Posterior vena cava (tissue), 2 donors: ENCODE measurements around the gene ANAPC10. TPM values are rescaled to one million over a fixed set of nuclear protein-coding genes. Genes with fewer than 3 reads are reported as not detected.
A peak's percentile ranks its signal among the peaks of the same experiment; 100 is the strongest.
"Not testable (repeated sequence)": the region's sequence is repeated elsewhere in the genome, so short reads cannot be mapped to it uniquely, and the experiment has no call there.

Source experiments
- DNase-seq: peaks from one replicate; pipeline ENCODE4 v3.0.0-alpha.2; 2020; ENCODE audit warnings: low spot score
- intact Hi-C, 2 donors: fragments of 100-400 bp; cut with DNase I; formaldehyde crosslinking; loops; one replicate each; pipeline versions ENCODE4 v1.14.1 to v1.14.2; 2022 to 2023
- long read RNA-seq, 2 donors: library from polyadenylated mRNA; unstranded; transcript quantifications; one replicate each; pipeline ENCODE4 v2.0.0, GENCODE V29; 2020 to 2021
- total RNA-seq, 2 donors: library from RNA; stranded (reverse); fragmentation: NEBNext Ultra II Directional; extraction: Animal tissue kit (Norgen Biotek cat#: 25700); gene quantifications; one replicate each; pipeline ENCODE4 v1.2.1, GENCODE V29; 2021
- donor health status: DM: yes; HTN: yes; CAD: no.
- donor health status: DM: yes; HTN: yes; CAD: no.

Gene ANAPC10, protein sequence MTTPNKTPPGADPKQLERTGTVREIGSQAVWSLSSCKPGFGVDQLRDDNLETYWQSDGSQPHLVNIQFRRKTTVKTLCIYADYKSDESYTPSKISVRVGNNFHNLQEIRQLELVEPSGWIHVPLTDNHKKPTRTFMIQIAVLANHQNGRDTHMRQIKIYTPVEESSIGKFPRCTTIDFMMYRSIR
- total RNA-seq, result 10 to 100 TPM; 16.6 to 18.6 TPM
- long read RNA-seq, donor 1, partial matches to known transcripts, result 0 of 3 reads
- long read RNA-seq, donor 1, other reads (novel, unspliced or antisense), result 3 of 3 reads
- long read RNA-seq, donor 2, transcript ANAPC10-209 (5 exons, 1,025 nt), result major isoform, 10 of 20 reads
- long read RNA-seq, donor 2, partial matches to known transcripts, result 0 of 20 reads
- long read RNA-seq, donor 2, other reads (novel, unspliced or antisense), result 6 of 20 reads

DNA sequence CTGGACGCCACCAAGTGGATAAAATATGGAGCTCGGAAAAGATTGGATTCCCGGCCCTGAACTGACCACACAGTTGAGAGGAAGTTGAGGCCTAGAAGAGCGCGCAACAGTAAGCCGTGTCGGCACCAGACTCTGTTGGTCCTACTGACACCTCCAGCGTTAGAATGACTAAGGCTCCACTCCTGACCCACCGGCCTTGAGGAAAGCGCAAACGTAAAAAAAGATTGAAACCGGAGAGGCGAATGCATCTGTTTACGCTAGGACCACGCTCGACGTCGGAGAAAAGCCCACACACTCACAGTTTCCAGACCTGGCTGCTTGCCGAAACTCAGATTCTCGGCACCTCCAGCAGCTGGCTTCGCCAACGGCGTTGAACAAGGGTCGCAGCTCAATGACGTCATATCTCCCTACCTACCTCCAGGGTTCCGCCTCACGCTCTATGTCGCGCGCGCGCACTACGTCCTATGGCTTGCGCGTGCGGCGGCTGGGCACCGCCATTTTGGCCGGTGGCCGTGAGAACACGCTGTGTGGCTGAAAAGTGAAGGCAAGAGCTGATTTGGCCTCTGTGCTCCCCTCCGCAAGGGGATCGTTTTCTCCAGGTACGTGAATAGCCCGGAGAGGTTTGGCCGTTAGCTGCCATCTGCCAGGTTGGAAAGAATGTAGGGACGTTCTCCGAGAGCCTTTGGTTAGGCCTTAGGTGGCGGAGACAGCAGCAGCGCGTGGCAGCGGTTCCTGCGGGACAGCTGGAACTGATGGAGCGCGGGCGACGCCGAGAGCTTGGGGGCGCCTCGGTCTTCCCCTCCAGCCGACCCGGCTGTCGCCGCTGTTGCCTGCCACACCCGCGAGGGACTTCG lies at the start of gene ANAPC10, which contains the start of gene ABCE1:
Gene ANAPC10 (minus strand): TSS at position 376 of the 854 bp plus-strand sequence. CDS start 2,097 bp downstream, outside the sequence.
Gene ABCE1 (plus strand): TSS at position 491 of the 854 bp plus-strand sequence. CDS start 6,102 bp downstream, outside the sequence.
- intact Hi-C loops, result no loop called here
- peak; percentile 98 for DNase-seq

DNA sequence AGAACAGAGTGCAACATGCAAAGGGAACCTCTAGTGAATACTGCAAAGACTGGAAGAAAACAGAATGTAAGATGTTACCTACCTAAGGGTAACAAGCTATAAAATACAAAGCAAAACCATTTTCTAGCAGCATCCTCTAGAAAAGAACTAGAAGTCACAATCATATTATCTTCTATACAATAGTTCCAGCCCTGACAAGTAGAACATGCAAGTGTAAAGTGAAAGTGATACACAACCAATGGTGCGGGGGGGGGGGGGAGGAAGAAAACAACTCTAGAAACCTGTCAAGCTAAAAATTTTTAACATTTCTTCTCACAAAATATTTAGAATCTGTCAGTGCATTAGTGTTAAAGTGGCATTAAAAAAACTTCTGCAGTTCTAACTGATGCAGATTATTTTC lies 38.2 kb upstream of the ANAPC10 start:
- not testable (repeated sequence) for DNase-seq
- intact Hi-C loops, result loop anchor here in 1 of 2 donors (10.0 kb wide), 1 partner anchor 961 kb away; no protein-coding TSS in a partner anchor

DNA sequence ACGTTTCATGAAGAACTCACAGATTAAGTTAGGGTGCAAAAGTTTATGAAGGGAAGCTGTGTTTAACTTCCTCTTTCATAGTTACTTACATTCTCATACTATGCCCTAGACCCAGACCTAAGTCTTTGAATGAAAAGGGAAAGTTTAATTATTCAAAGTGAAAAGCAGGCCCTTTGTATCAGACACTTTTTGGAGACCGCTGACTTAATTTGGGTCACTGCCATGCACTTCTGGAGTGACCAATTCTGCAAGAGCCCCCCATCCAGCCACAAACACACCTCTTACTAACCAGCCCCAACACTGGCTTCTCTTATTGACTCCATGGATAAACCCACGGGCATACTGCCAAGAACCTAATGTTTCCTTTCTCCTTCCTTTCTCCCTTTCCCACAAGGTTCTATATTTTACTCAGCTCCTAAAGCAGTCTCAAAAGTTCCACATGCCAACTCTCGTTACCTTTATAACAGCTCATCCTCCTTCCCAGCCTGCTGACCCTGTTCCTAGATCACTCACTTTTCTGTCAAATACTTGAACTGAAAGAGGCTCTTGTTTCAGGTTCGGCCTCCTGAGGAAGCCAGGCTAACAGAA lies 34.6 kb upstream of the ANAPC10 start:
- intact Hi-C loops, result loop anchor here in 1 of 2 donors (10.0 kb wide), 1 partner anchor 958 kb away; no protein-coding TSS in a partner anchor
- no peak for DNase-seq

DNA sequence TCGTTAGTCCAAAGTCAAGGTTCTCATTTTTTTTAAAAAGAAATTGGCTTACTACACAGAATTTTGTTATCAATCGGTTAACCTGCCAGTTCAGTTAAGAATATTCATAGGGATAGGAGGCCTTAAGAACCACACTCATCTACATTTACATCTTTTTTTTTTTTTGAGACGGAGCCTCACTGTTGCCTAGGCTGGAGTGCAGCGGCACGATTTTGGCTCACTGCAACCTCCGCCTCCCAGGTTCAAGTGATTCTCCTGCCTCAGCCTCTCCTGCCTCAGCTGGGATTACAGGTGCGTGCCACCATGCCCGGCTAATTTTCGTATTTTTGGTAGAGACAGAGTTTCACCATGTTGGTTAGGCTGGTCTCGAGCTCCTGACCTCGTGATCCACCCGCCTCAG lies 33.9 kb upstream of the ANAPC10 start:
- no peak for DNase-seq
- intact Hi-C loops, result loop anchor here in 1 of 2 donors (10.0 kb wide), 1 partner anchor 957 kb away; no protein-coding TSS in a partner anchor

DNA sequence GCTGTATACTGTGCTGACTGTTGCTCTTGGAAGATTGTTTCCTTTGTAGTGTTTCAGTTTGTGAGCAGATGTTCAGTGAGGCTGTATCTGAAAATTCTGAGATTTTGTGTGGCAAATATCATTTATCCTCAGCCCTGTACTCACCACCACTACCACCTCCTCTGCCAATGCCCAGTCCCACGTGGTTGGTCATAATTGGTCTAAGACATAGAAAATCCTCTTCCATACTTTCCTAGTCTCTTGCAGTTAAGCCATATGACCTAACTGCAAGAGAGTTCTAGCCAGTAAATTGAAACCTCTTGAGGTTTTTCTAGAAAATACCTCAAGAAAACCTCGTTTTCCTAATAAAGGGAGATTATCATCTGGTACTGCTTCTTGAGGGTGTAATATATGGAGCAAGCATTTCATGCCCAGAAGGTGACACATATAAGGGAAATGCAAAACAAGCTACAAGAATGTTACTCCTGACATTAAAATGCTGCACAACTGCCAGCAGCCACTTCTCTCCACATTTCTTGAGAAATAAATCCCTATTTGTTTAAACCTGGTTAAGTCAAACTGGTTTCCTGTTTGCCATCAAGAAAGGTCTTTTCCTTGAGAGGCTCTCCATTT lies 32.9 kb upstream of the ANAPC10 start:
- intact Hi-C loops, result loop anchor here in 1 of 2 donors (10.0 kb wide), 1 partner anchor 956 kb away; no protein-coding TSS in a partner anchor
- DNase-seq, result no peak

DNA sequence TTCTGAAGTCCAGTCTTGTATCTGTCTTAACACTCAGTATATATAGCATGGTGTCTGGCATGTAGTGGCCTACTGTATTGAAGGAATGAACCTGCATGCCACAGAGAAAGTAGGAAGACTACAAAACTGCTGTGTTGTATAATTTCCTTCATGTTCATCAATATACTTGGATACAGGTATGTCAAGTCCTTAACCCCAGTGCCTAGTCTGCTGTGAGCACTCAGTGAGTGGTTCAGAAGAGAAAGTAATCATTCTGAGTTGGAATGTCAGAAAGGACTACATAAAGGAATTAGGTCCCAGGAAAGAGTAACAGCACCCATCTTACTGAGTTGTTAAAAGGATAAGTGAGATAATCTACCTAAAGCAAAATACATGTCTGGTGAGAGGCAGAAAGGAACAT lies 32.1 kb upstream of the ANAPC10 start:
- no peak for DNase-seq
- intact Hi-C loops, result loop anchor here in 1 of 2 donors (10.0 kb wide), 1 partner anchor 955 kb away; no protein-coding TSS in a partner anchor

DNA sequence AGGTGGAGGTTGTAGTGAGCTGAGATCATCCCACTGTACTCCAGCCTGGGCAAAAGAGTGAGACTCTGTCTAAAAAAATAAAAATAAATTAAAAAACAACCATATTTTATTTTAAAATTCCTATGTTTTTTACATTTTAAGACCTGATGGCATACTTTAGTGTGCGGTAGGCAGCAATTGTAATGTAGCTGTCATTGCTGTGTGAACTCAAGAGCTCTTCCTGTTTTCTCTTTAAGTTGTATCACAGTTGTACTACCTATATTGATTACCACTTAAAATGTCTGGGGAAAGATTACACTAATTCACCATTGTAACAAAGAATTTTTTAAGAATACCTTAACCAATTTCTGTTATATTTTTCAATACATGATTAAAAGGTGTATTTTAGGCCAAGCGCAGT lies 27.4 kb upstream of the ANAPC10 start:
- intact Hi-C loops, result no loop called here
- DNase-seq, result no peak

DNA sequence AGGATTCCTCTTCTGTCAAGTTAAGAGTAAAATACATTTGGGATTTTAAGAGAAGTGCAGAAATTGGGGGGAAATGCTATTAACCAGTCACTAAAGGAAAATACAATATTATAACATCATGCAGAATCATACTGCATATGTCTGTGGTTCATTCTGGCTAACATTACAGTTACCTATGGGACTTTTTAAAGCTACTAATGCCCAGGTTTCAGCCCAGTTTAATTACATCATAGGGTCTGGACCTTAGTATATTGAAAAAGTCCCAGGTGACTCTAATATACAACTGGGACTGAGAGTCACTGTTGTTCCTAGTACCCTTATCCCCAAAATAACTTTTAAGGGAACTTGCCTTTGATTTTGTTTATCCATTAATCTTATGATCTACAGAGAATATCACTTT lies 10.1 kb upstream of the ANAPC10 start:
- intact Hi-C loops, result no loop called here
- no peak for DNase-seq

DNA sequence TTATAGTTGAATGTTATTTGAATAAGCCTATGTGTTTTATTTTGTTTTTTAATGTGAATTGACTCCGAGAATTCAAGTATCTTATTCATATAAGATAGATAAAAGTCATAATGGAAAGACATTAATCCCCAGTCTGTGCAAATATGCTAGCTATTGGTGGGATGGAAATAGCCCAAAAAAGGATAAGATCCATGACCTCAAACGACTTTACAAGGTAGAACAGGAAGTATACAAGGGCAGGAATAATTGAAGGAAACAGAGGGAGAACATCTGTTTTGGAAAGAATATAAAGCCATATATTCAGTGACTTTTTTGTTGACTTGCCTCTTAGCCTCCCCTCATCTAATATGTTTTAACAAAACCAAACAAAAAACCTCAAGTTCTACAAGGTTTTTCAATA lies 9.1 kb upstream of the ANAPC10 start:
- no peak for DNase-seq
- intact Hi-C loops, result no loop called here

DNA sequence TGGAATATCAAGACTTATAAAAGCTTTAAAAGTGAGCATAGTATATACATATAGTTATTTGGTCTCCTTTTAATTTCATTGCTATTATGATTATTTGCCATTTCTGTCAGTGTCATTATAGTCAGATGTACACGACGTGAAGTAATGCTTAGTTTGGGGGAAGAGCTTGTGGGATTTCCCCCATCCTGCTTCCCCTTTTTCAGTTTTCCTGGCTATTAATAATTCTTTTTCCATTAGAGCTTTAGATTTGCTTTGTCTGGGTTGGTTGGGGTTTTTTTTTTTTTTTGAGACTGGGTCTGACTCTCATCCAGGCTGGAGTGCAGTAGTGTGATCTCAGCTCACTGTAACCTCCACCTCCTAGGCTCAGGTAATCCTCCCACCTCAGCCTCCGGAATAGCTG lies 5.5 kb upstream of the ANAPC10 start:
- no peak for DNase-seq
- intact Hi-C loops, result no loop called here

DNA sequence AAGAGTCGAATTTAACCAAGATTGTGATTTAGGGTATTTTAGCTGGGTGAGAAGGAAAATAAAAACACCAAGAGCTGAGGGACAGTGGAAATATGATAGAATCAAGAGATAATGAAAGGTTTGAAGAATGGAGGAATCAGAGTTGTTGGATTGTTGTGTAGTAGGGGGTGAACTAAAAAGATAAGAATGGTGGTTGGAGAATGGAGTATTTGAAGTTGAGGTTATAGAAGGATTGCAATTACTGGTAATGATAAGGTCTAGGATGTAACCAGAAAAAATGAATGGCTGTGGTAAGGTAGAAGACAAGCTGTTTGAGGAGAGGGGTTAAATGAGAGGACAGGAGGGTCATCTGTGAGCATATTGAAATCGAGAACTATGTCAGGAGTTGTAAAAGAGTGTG lies 4.6 kb upstream of the ANAPC10 start:
- intact Hi-C loops, result no loop called here
- DNase-seq, result no peak

DNA sequence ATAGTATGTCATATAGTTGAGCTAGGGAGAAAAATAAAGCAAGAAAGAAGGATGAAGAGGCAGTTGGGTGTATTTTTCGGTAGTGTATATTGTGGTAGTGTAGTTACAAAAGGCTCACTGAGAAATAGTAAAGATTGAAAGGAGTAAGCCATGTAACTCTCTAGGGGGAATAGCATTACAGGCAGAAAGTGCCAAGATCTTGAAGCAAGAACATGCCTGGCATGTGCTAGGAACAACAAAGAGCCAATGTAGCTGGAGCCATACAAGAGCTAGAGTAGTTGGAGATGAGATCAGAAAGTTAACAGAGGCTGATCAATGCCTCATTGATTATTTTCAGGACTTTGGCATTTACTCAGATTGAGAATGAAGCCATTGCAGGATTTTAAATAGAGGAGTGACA lies 3.1 kb upstream of the ANAPC10 start:
- no peak for DNase-seq
- intact Hi-C loops, result no loop called here

DNA sequence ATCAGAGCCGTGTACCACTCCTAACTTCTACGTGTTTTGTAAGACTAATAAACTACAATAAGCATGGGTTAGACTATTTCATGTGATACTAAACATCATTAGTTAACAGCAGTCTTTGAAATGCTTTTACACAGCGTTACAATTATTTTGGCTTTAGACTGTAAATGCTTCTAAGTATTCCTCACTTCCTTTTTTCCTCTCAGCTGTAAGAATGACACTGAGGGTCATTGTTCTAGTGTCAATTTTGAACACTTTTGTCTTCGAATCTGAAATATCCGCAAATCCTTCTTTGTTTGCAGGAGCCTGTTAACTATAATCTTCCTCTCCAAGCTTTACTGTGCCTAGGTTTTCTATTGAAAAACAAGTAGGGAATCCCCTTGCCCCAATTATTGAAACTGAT lies 1.7 kb upstream of the ANAPC10 start:
- no peak for DNase-seq
- intact Hi-C loops, result no loop called here

DNA sequence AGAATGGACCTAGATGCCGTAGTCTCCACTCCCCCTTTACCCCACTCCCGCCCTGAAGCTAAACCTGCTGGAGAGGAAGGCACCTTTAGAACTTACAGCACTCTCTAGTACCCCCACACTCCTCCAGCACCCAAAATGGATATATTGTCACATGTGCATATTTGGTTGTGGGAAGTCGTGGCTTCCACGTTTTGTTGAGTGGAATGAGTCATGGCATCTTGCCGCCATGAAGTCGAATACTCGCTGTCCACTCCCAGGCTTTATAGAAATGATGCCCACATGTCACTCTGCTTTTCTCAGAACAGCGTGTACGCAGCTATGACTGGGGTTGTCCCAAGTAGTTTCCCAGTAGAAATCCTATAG lies 660 bp upstream of the ANAPC10 start:
- intact Hi-C loops, result no loop called here
- DNase-seq, result no peak

DNA sequence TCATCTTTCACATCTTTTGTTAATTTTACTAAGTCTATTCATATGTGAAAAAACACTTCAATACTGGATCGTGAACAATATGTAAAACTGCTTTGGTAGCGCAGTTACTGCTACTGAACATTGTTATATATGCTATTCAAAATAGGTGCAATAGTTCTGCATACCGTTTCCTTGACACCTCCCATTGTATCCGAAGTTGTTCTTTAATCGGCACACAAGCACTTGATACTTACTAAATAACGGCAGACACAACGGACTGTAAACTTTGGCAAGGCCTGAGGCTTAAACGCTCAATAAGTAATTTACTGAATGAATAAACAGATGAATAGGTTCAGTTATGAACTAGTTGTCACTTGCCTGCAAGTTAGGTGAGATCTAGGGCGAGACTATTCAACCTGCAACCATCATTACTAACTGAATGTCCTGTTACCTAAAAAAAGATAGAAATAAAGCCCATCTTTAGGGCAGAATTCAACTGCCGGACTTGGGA lies 620 bp downstream of the ANAPC10 start:
- DNase-seq, result no peak
- intact Hi-C loops, result no loop called here

DNA sequence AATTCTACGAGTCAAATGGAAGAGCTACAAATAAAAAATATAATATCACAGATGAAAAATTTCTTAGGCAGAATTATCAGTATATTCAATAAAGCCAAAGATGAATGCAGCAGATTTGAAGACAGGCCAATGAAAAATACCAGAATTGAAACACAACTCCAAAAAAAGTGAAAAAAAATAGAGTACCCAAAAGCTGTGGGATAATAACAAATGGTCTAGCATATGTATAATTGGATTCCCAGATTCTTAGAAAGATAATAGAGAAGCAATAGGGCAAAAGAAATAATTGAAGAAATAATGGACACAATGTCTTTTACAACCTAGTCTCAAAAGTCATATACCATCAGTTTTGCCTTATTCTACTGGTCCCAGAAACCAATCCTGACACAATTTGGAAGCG lies 4.4 kb downstream of the ANAPC10 start:
- DNase-seq, result no peak
- intact Hi-C loops, result no loop called here

DNA sequence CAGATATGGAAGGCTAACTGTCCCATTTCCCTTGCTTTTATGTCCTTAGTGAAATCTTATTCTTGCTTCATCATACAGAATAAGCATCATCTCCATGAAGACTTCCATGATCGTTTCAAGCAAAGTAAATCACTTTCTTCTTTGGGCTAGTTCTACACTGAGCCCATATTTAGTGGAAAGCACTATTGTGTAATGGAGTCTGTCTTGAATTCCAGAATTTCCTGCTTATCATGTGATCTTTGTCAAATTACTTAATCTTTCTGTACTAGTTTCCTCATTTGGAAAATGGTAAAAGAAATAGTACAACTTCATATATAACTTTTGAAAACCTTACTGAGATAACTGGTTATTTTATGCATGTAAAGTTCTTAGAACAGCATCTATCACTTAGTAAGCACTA lies 7.6 kb downstream of the ANAPC10 start:
- no peak for DNase-seq
- intact Hi-C loops, result no loop called here

DNA sequence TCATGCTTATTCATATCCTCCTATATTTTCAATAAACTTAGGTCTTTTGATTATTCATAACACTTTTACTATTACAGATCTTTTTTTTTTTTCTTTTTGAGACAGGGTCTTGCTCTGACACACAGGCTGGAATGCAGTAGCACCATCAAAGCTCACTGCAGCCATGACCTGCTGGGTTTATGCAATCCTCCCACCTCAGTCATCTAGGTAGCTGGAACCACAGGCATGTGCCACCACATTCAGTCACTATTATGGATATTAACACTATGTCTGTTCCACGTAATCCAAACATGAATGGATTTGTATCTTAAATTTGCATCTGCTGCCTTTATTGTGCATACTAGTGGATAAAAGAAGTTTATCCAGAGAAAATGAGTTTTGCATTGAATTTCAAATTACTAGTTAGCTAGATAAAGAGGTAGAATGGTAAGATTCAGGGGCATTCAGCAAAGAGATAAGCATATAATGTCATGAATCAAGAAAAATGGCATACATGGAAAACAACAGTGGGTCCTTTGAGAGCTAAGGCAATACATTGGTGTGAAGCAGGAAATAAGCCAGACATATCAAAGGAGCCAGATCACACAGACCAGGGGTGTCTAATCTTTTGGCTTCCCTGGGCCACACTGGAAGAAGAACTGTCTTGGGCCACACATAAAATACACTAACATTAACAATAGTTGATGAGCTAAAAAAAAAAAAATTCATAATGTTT lies 13.9 kb downstream of the ANAPC10 start:
- no peak for DNase-seq
- intact Hi-C loops, result no loop called here
